Renal pelvis (tissue), 4 donors: ENCODE data around the gene TRIM10. TPM values are rescaled to one million over a fixed set of nuclear protein-coding genes. Genes with fewer than 3 reads are reported as not detected.
"Not testable (repeated sequence)": the region's sequence is repeated elsewhere in the genome, so short reads cannot be mapped to it uniquely, and the experiment has no call there.

Experiments used
- DNase-seq: peaks from one replicate; pipeline ENCODE4 v3.0.0-alpha.2; 2013
- polyA plus RNA-seq, 3 donors: library from polyadenylated mRNA; unstranded; fragments of 120-200 nt; gene quantifications; one replicate each; pipeline ENCODE4 v1.2.1, GENCODE V29; 2013; ENCODE audit not compliant: insufficient read length in 3 of 3

TRIM10 gene
- polyA plus RNA-seq, 3 donors, result 0.28 to 0.52 (median 0.44) TPM

GRCh38 chr6:30154061-30154460 is 7.0 kb downstream of the TRIM10 start:
- DNase-seq, result no peak

GRCh38 chr6:30152910-30153610 is 8.0 kb downstream of the TRIM10 start:
- DNase-seq, result no peak

- no peak for DNase-seq
Measured at GRCh38 chr6:30152016-30152673, 8.9 kb downstream of the TRIM10 start.

- DNase-seq, result no peak
Measured at GRCh38 chr6:30151580-30151979, 9.4 kb downstream of the TRIM10 start.

- DNase-seq, result no peak
Measured at GRCh38 chr6:30150671-30151395, 10.2 kb downstream of the TRIM10 start.

GRCh38 chr6:30149858-30150550 is 11.0 kb downstream of the TRIM10 start:
- no peak for DNase-seq

GRCh38 chr6:30149234-30149633 is 11.8 kb downstream of the TRIM10 start:
- DNase-seq, result no peak

- DNase-seq, result no peak
Measured at GRCh38 chr6:30147096-30147495, 13.9 kb downstream of the TRIM10 start.

GRCh38 chr6:30145818-30146217 is 15.2 kb downstream of the TRIM10 start:
- DNase-seq, result no peak

GRCh38 chr6:30144811-30145210 is 16.2 kb downstream of the TRIM10 start:
- DNase-seq, result no peak

- DNase-seq, result no peak
Measured at GRCh38 chr6:30143780-30144179, 17.2 kb downstream of the TRIM10 start.

- no peak for DNase-seq
Measured at GRCh38 chr6:30142665-30143064, 18.3 kb downstream of the TRIM10 start.

GRCh38 chr6:30140240-30140639 is 20.8 kb downstream of the TRIM10 start:
- not testable (repeated sequence) for DNase-seq

- DNase-seq, result no peak
Measured at GRCh38 chr6:30136570-30137286, 24.3 kb downstream of the TRIM10 start.

GRCh38 chr6:30135757-30136156 is 25.3 kb downstream of the TRIM10 start, which contains the start of gene TRIM40:
TRIM40 (plus strand) TSS chr6:30136140; CDS start chr6:30137037, 897 bp downstream.
- DNase-seq, result no peak

- DNase-seq, result no peak
Measured at GRCh38 chr6:30135147-30135546, 25.9 kb downstream of the TRIM10 start.

GRCh38 chr6:30131947-30132497 is 29.0 kb downstream of the TRIM10 start:
- DNase-seq, result no peak

GRCh38 chr6:30130887-30131862 is 29.8 kb downstream of the TRIM10 start:
- DNase-seq, result peak; percentile 82

- no peak for DNase-seq
Measured at GRCh38 chr6:30130179-30130679, 30.8 kb downstream of the TRIM10 start.
